Naive thymus-derived CD4-positive, alpha-beta T cell (primary cell): ENCODE results near the gene EFHC1. TPM values are rescaled to one million over a fixed set of nuclear protein-coding genes. Genes with fewer than 3 reads are reported as not detected.

Source experiments
- ATAC-seq: fragments of 150-1000 bp; cut with Tn5 transposase; 2 replicates; pipeline ENCODE4 v1.10.0; 2021; ENCODE audit warnings: mild to moderate bottlenecking, moderate library complexity
- CTCF ChIA-PET: fragments of 350-600 bp; sonication (Branson Sonifier 250); formaldehyde crosslinking; loops from one replicate; lab custom pipeline; 2021; ENCODE audit warnings: antibody characterized with exemption; lab: Charles Lee
- POLR2A ChIA-PET: fragments of 350-600 bp; sonication (Branson Sonifier 250); formaldehyde crosslinking; loops from one replicate; lab custom pipeline; 2021; ENCODE audit warnings: antibody characterized with exemption, inconsistent platforms; lab: Charles Lee
- DNase-seq, 9 donors: peaks; one replicate each; pipeline versions ENCODE4 v3.0.0 to v3.0.0-alpha.2; 2020 to 2022; ENCODE audit warnings: mixed read lengths in 1 of 9
- H3K27ac ChIP-seq: one replicate; pipeline ENCODE4 v1.7.0; 2013; ENCODE audit warnings: mild to moderate bottlenecking, low read depth, low read length, moderate library complexity
- H3K27me3 ChIP-seq, 2 donors: one replicate each; pipeline ENCODE4 v1.7.0; 2013; ENCODE audit warnings: low read length in 2 of 2, mild to moderate bottlenecking in 2 of 2, moderate library complexity in 2 of 2; ENCODE audit not compliant: control insufficient read depth in 2 of 2, insufficient read depth in 2 of 2
- H3K36me3 ChIP-seq, 3 experiments: 1 replicate in 2 of 3; 2 replicates in 1 of 3; pipeline ENCODE4 v1.7.0; 2013; ENCODE audit warnings: low read length in 3 of 3, mild to moderate bottlenecking in 3 of 3, moderate library complexity in 1 of 3; ENCODE audit not compliant: insufficient read depth in 3 of 3, control insufficient read depth in 2 of 3
- H3K4me1 ChIP-seq, 2 donors: one replicate each; pipeline ENCODE4 v1.7.0; 2013; ENCODE audit warnings: low read length in 2 of 2, mild to moderate bottlenecking in 2 of 2, moderate library complexity in 1 of 2; ENCODE audit not compliant: control insufficient read depth in 2 of 2, insufficient read depth in 2 of 2
- H3K4me3 ChIP-seq: 2 replicates; pipeline ENCODE4 v1.7.0; 2013; ENCODE audit warnings: mild to moderate bottlenecking, low read length
- H3K9me3 ChIP-seq, 3 experiments: 1 replicate in 2 of 3; 2 replicates in 1 of 3; pipeline ENCODE4 v1.7.0; 2013; ENCODE audit warnings: low read length in 3 of 3; ENCODE audit not compliant: control insufficient read depth in 2 of 3
- H3K27ac Mint-ChIP-seq, 9 donors: one replicate each; pipeline ENCODE4 v1.8.0; 2020 to 2022; ENCODE audit warnings: mixed read lengths in 9 of 9, mild to moderate bottlenecking in 8 of 9, moderate library complexity in 5 of 9, inconsistent platforms in 2 of 9
- H3K27me3 Mint-ChIP-seq, 5 donors: one replicate each; pipeline ENCODE4 v1.8.0; 2021 to 2022; ENCODE audit warnings: mixed read lengths in 5 of 5, mild to moderate bottlenecking in 1 of 5
- H3K36me3 Mint-ChIP-seq, 5 donors: one replicate each; pipeline ENCODE4 v1.8.0; 2020 to 2022; ENCODE audit warnings: mixed read lengths in 5 of 5, mild to moderate bottlenecking in 3 of 5, inconsistent platforms in 1 of 5
- H3K4me1 Mint-ChIP-seq, 7 donors: one replicate each; pipeline ENCODE4 v1.8.0; 2020 to 2022; ENCODE audit warnings: mixed read lengths in 7 of 7, mild to moderate bottlenecking in 3 of 7, inconsistent platforms in 1 of 7
- H3K4me3 Mint-ChIP-seq, 10 donors: one replicate each; pipeline ENCODE4 v1.8.0; 2020 to 2022; ENCODE audit warnings: mild to moderate bottlenecking in 10 of 10, mixed read lengths in 10 of 10, moderate library complexity in 6 of 10, inconsistent platforms in 2 of 10
- H3K9me3 Mint-ChIP-seq, 11 donors: one replicate each; pipeline ENCODE4 v1.8.0; 2020 to 2022; ENCODE audit warnings: mixed read lengths in 11 of 11, mild to moderate bottlenecking in 4 of 11, inconsistent platforms in 1 of 11, moderate library complexity in 1 of 11
- intact Hi-C, 2 donors: fragments of 100-400 bp; cut with micrococcal nuclease; formaldehyde crosslinking; loops; one replicate each; pipeline ENCODE4 v1.15.1; 2023
- polyA plus RNA-seq, 2 donors: library from polyadenylated mRNA; unstranded; fragments of 300-500 nt; fragmentation: Illumina TruSeq; gene quantifications; one replicate each; pipeline ENCODE4 v1.2.3, GENCODE V29; 2021
- total RNA-seq, 6 experiments: library from RNA in 5 of 6; stranded (reverse) in 5 of 6; gene quantifications; 1 replicate in 5 of 6; 2 replicates in 1 of 6; pipeline ENCODE4 v1.2.3 and lab custom pipeline; 2021 to 2026

The EFHC1 gene
- total and polyA plus RNA-seq, 7 experiments from 2014 or later, result 1.9 to 13.8 (median 5.8) TPM

DNA sequence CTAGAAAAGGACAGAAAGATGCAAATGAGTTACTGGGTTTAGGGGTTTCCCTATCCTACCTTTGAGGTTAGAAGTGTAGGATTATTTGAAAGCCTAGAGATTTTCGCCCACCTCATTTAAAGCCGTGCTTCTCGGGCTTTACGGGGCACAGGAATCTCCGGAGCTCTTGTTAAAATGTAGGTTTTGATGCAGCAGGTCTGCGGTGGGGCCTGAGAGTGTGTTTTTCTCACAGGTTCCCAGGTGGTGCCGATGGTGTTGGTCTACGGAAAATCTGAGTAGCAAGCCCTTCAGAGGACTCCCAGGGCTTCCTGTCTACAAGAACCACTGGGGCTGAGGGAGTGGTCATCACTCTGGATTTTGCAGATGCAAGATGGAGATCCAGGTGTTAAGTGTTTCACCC, 109.2 kb downstream of the EFHC1 start:
- ChIA-PET CTCF (no interaction called here), POLR2A (interaction anchor here (0.6 kb wide), 1 partner anchor 65 kb away, joined by 3 read pairs; no protein-coding TSS in a partner anchor)
- Mint-ChIP-seq H3K36me3 (peaks cover 0 to 22% (median 1%) of the 10 kb centered on the region in 5 donors), H3K9me3 (no peaks in the 10 kb centered on the region), H3K4me3 (no peak overlapping the region), H3K27me3 (no peaks in the 10 kb centered on the region), H3K4me1 (peaks cover 0 to 15% (median 5%) of the 10 kb centered on the region in 7 donors), H3K27ac (no peak overlapping the region)
- Histone ChIP-seq H3K4me1 (no peaks in the 10 kb centered on the region), H3K36me3 (peaks cover 0 to 7% (median 0%) of the 10 kb centered on the region in 3 experiments), H3K9me3 (no peaks in the 10 kb centered on the region), H3K27ac (no peak overlapping the region), H3K27me3 (no peaks in the 10 kb centered on the region), H3K4me3 (no peak overlapping the region)
- no peak for DNase-seq
- intact Hi-C loops, result no loop called here
- ATAC-seq, result no peak

DNA sequence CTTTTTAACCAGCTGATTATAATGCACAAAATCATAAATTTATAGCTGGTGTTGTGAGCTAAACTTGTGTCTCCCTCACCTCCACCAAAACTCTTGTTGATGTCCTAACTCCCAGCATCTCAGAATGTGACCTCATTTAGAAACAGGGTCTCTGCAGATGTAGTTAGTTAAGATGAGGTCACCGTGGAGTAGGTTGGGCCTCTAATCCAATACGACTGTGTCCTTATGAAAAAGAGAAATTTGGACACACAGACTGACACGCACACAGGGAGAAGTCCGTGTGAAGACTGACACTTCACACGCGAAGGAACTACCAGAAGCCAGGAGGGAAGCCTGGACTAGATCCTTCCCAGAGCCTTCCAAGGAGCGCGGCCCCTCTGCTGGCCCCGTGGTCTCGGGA, 110.2 kb downstream of the EFHC1 start:
- H3K36me3 Mint-ChIP-seq, result peaks cover 0 to 29% (median 10%) of the 10 kb centered on the region in 5 donors
- H3K4me3 Mint-ChIP-seq, result no peak overlapping the region
- Histone ChIP-seq H3K4me1 (no peaks in the 10 kb centered on the region), H3K36me3 (peaks cover 0 to 17% (median 8%) of the 10 kb centered on the region in 3 experiments), H3K9me3 (no peaks in the 10 kb centered on the region), H3K4me3 (no peak overlapping the region), H3K27ac (no peak overlapping the region), H3K27me3 (no peaks in the 10 kb centered on the region)
- H3K27me3 Mint-ChIP-seq, result no peaks in the 10 kb centered on the region
- DNase-seq (no peak), ATAC-seq (no peak)
- ChIA-PET POLR2A (no interaction called here), CTCF (no interaction called here)
- H3K27ac Mint-ChIP-seq, result no peak overlapping the region
- intact Hi-C loops, result no loop called here
- peaks cover under 1 to 20% (median 8%) of the 10 kb centered on the region in 7 donors for H3K4me1 Mint-ChIP-seq
- H3K9me3 Mint-ChIP-seq, result no peaks in the 10 kb centered on the region

DNA sequence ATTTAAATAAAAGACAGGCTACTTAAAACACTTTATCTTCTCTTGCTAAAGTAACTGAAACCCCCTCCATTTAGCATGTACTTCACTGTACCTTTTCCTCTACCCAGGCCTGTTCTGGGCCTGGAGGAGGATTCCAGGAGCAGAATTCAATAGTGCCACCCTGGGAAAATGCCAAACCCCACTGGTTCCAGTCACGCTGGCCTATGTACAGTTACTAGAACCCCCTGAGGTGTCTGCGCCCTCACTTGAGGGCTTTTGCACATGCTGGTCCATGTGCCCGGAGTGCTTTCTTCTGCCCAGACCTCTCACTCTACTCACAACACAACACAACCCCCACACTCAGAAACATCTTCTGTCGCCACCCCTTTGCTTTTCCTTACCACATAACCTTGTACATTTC, 111.3 kb downstream of the EFHC1 start:
- Mint-ChIP-seq H3K9me3 (no peaks in the 10 kb centered on the region), H3K27me3 (no peaks in the 10 kb centered on the region), H3K4me3 (no peak overlapping the region), H3K36me3 (peaks cover 0 to 28% (median 8%) of the 10 kb centered on the region in 5 donors), H3K4me1 (peaks cover 11 to 29% (median 16%) of the 10 kb centered on the region in 7 donors), H3K27ac (peak overlapping the region in 1 of 9 donors; percentile 28)
- Histone ChIP-seq H3K9me3 (no peaks in the 10 kb centered on the region), H3K27me3 (no peaks in the 10 kb centered on the region), H3K4me1 (peaks cover 0 to 5% of the 10 kb centered on the region in 2 donors), H3K36me3 (peaks cover 0 to 17% (median 8%) of the 10 kb centered on the region in 3 experiments), H3K27ac (no peak overlapping the region), H3K4me3 (no peak overlapping the region)
- ChIA-PET POLR2A (no interaction called here), CTCF (no interaction called here)
- intact Hi-C loops, result no loop called here
- ATAC-seq, result no peak
- DNase-seq, result no peak

DNA sequence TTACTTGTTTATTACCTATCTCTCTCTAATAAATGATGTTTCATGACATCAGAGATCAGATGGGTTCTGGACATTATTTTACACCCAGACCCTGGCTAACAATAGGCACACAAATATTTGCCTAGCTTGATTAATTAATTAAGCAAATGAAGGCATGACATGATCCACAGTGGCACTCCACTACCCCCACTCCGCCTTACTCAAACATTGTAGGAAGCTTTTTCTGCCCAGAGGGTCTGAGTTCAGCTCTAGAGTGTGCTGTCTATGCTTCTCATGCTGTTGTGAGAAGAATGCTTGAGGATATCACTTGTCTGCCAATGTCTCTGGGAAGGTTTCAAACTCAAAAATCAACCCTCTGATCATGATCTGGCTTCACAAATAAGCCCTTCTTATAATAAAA, 111.7 kb downstream of the EFHC1 start:
- DNase-seq (no peak), ATAC-seq (no peak)
- Mint-ChIP-seq H3K4me1 (peaks cover 15 to 33% (median 20%) of the 10 kb centered on the region in 7 donors), H3K9me3 (no peaks in the 10 kb centered on the region), H3K36me3 (peaks cover 0 to 28% (median 8%) of the 10 kb centered on the region in 5 donors), H3K27ac (peak overlapping the region in 1 of 9 donors; percentile 28), H3K27me3 (no peaks in the 10 kb centered on the region), H3K4me3 (no peak overlapping the region)
- CTCF ChIA-PET, result no interaction called here
- POLR2A ChIA-PET, result no interaction called here
- Histone ChIP-seq H3K4me1 (peaks cover 0 to 10% of the 10 kb centered on the region in 2 donors), H3K27me3 (no peaks in the 10 kb centered on the region), H3K36me3 (peaks cover 0 to 17% (median 8%) of the 10 kb centered on the region in 3 experiments), H3K9me3 (no peaks in the 10 kb centered on the region), H3K27ac (no peak overlapping the region), H3K4me3 (no peak overlapping the region)
- intact Hi-C loops, result no loop called here

DNA sequence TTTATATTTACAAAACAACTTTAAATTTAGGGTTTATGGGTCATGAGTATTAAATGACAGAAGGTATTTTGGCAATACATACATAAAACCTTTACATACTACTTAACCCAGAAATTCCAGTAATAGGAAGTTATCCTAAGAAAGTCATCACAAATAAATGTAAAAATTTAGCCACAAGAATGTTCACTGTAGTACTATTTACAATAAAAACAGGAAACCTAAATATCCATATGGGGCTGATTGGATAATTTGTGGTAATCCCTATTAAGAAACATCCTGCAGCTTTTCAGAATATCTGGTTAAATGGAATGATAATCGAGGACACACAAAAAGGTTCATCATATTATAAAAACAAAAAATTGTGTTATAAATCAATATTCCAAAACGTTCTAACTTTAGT, 112.3 kb downstream of the EFHC1 start:
- Mint-ChIP-seq H3K4me1 (peaks cover 19 to 39% (median 26%) of the 10 kb centered on the region in 7 donors), H3K9me3 (no peaks in the 10 kb centered on the region), H3K36me3 (peaks cover 0 to 28% (median 8%) of the 10 kb centered on the region in 5 donors), H3K27me3 (no peaks in the 10 kb centered on the region), H3K4me3 (no peak overlapping the region), H3K27ac (no peak overlapping the region)
- Histone ChIP-seq H3K4me1 (peaks cover 2 to 16% of the 10 kb centered on the region in 2 donors), H3K4me3 (no peak overlapping the region), H3K27me3 (no peaks in the 10 kb centered on the region), H3K9me3 (no peaks in the 10 kb centered on the region), H3K27ac (no peak overlapping the region), H3K36me3 (peaks cover 0 to 17% (median 8%) of the 10 kb centered on the region in 3 experiments)
- ChIA-PET POLR2A (no interaction called here), CTCF (no interaction called here)
- ATAC-seq (no peak), DNase-seq (no peak)
- intact Hi-C loops, result no loop called here

DNA sequence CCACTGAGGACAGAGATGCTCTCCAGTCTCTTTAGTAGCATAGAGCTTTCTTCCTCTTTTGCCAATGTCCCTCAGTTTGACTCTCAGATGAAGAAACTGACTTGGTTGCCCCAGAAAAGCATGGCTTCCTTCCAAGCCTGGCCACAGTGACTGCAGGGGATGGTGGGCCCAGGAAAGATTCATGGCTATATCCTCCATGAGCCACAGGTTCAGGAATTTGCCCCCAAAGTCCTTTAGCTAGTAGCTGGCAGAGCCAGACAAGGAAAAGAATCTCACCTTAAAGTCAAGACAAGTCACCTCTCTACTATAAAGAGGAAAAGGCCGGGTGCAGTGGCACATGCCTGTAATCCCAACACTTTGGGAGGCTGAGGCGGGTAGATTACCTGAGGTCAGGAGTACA, 113.3 kb downstream of the EFHC1 start:
- Histone ChIP-seq H3K36me3 (peaks cover 0 to 17% (median 8%) of the 10 kb centered on the region in 3 experiments), H3K27ac (no peak overlapping the region), H3K9me3 (no peaks in the 10 kb centered on the region), H3K27me3 (no peaks in the 10 kb centered on the region), H3K4me1 (peaks cover 11 to 26% of the 10 kb centered on the region in 2 donors), H3K4me3 (no peak overlapping the region)
- Mint-ChIP-seq H3K4me1 (peaks cover 28 to 47% (median 36%) of the 10 kb centered on the region in 7 donors), H3K9me3 (peaks cover 0 to 1% (median 0%) of the 10 kb centered on the region in 11 donors), H3K4me3 (no peak overlapping the region), H3K27ac (peak overlapping the region in 1 of 9 donors; percentile 31), H3K36me3 (peaks cover 0 to 25% (median 8%) of the 10 kb centered on the region in 5 donors), H3K27me3 (no peaks in the 10 kb centered on the region)
- intact Hi-C loops, result no loop called here
- ATAC-seq (no peak), DNase-seq (no peak)
- POLR2A ChIA-PET, result no interaction called here
- CTCF ChIA-PET, result no interaction called here

DNA sequence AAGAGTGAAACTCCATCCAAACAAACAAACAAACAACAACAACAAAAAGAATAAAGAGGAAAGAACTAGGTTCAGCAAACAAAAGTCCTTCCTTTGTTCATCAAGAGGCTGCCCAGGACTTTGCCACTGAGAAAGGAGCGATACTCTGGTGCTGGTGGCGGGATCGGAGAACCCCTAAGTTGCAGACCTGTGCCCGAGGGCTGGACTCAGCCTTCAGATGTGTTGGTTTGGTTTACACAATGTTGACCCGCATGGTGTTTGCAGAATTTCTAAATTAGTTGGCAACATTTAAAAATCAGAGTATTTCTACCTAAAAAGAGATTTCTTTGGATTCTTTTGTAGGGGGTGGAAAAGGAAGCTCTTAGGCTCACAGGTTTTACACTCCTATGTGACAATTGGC, 114.2 kb downstream of the EFHC1 start:
- Histone ChIP-seq H3K36me3 (peaks cover 0 to 17% (median 8%) of the 10 kb centered on the region in 3 experiments), H3K27me3 (no peaks in the 10 kb centered on the region), H3K9me3 (no peaks in the 10 kb centered on the region), H3K4me3 (no peak overlapping the region), H3K4me1 (peaks cover 11 to 29% of the 10 kb centered on the region in 2 donors), H3K27ac (no peak overlapping the region)
- Mint-ChIP-seq H3K27ac (peak overlapping the region in 1 of 9 donors; percentile 84), H3K4me1 (peaks cover 31 to 47% (median 44%) of the 10 kb centered on the region in 7 donors), H3K36me3 (peaks cover 0 to 25% (median 8%) of the 10 kb centered on the region in 5 donors), H3K4me3 (no peak overlapping the region), H3K27me3 (no peaks in the 10 kb centered on the region), H3K9me3 (peaks cover 0 to 1% (median 0%) of the 10 kb centered on the region in 11 donors)
- DNase-seq (no peak), ATAC-seq (no peak)
- CTCF ChIA-PET, result no interaction called here
- intact Hi-C loops, result loop anchor here in 1 of 2 donors (2.0 kb wide), 1 partner anchor 40 kb away; no protein-coding TSS in a partner anchor
- POLR2A ChIA-PET, result interaction anchor here (0.5 kb wide), 1 partner anchor 31 kb away, joined by 3 read pairs; no protein-coding TSS in a partner anchor
